Transverse colon (tissue), 4 donors: Measurements from ENCODE around the gene ZNF641. TPM values are rescaled to one million over a fixed set of nuclear protein-coding genes. Genes with fewer than 3 reads are reported as not detected.
"Not testable (repeated sequence)": the region's sequence is repeated elsewhere in the genome, so short reads cannot be mapped to it uniquely, and the experiment has no call there.

Experiments used
- DNase-seq: peaks from one replicate; pipeline ENCODE4 v3.0.0-alpha.2; 2019
- H3K27ac ChIP-seq, 4 donors: fragments of 200-600 bp; sonication (generic); 2 replicates each; pipeline ENCODE4 v1.5.1; 2016 to 2018; ENCODE audit warnings: inconsistent platforms in 4 of 4
- H3K27me3 ChIP-seq: fragments of 200-600 bp; sonication (generic); 2 replicates; pipeline ENCODE4 v1.5.1; 2017; ENCODE audit warnings: inconsistent platforms
- H3K36me3 ChIP-seq, 4 donors: fragments of 200-600 bp; sonication (generic); 2 replicates each; pipeline ENCODE4 v1.5.1; 2017 to 2019; ENCODE audit warnings: inconsistent platforms in 4 of 4
- H3K4me1 ChIP-seq, 4 donors: fragments of 200-600 bp; sonication (generic); 2 replicates each; pipeline ENCODE4 v1.5.1; 2017 to 2020; ENCODE audit warnings: inconsistent platforms in 4 of 4
- H3K4me3 ChIP-seq, 4 donors: fragments of 200-600 bp; sonication (generic); 1 replicate in 1 of 4; 2 replicates in 3 of 4; pipeline versions ENCODE4 v1.5.1 to v1.6.1; 2017 to 2019; ENCODE audit warnings: inconsistent platforms in 4 of 4
- H3K9me3 ChIP-seq, 2 donors: fragments of 200-600 bp; sonication (generic); 2 replicates each; pipeline ENCODE4 v1.5.1; 2017 to 2019; ENCODE audit warnings: inconsistent platforms in 2 of 2
- CTCF ChIP-seq, 5 experiments: fragments of 200-600 bp in 3 of 5; fragments of 450-650 bp in 2 of 5; sonication (generic) in 3 of 5; IDR thresholded peaks; 1 replicate in 2 of 5; 2 replicates in 3 of 5; pipeline ENCODE4 v1.5.1; 2016 to 2017; ENCODE audit warnings: antibody characterized with exemption in 5 of 5, inconsistent platforms in 3 of 5, mild to moderate bottlenecking in 2 of 5, moderate library complexity in 1 of 5
- EP300 ChIP-seq: sonication (generic); formaldehyde crosslinking; IDR thresholded peaks from one replicate; pipeline ENCODE4 v1.6.1; 2017; ENCODE audit warnings: antibody characterized with exemption, low read depth
- POLR2A ChIP-seq: fragments of 450-650 bp; IDR thresholded peaks from one replicate; pipeline ENCODE4 v1.6.1; 2016; ENCODE audit warnings: antibody characterized with exemption, mild to moderate bottlenecking, moderate library complexity
- POLR2AphosphoS5 ChIP-seq, 3 donors: sonication (generic); formaldehyde crosslinking; IDR thresholded peaks; one replicate each; pipeline ENCODE4 v1.6.1; 2016; ENCODE audit warnings: antibody characterized with exemption in 3 of 3
- WGBS, 2 donors: methylation state at CpG; one replicate each; pipeline ENCODE4 v1.1.5; 2018; ENCODE audit warnings: low coverage in 1 of 2; 5-methylcytosine and 5-hydroxymethylcytosine counted together
- in situ Hi-C, 4 donors: fragments of 200-750 bp; cut with MboI; loops; one replicate each; pipeline versions ENCODE4 v1.15.0 to v1.15.1; 2017; ENCODE audit warnings: low sequenced_read_pairs in 3 of 4, low pct_ligation_motif_present in 1 of 4, low pct_unique_long_range_greater_than_20kb in 1 of 4
- intact Hi-C: fragments of 100-400 bp; cut with DNase I; formaldehyde crosslinking; loops from one replicate; pipeline ENCODE4 v1.15.1; 2023; ENCODE audit warnings: low total_unique reads
- total RNA-seq, 4 donors: library from RNA; depleted of rRNA; stranded (reverse); fragments of >200 nt; gene quantifications; one replicate each; pipeline ENCODE4 v1.1.0, GENCODE V29; 2016

ZNF641 gene
- total RNA-seq, 4 donors from 2014 or later: 11.5 to 27.7 (median 15.2) TPM

GRCh38 chr12:48334808-48335207 is 15.9 kb downstream of the ZNF641 start:
- intact Hi-C loops: no loop called here
- no peak for TF ChIP-seq CTCF (IDR thresholded peaks at IDR 0.05)
- TF ChIP-seq POLR2A: no peak
- TF ChIP-seq EP300: no peak
- TF ChIP-seq POLR2AphosphoS5 (IDR thresholded peaks at IDR 0.05): no peak
- no peaks in the 10 kb centered on the region for H3K27me3 ChIP-seq
- WGBS, 2 donors: 43% methylated on average over 5 of the region's 5 CpGs; no CpG with 5 or more reads in 1 of the 2 donors
- in situ Hi-C loops: no loop called here
- no peaks in the 10 kb centered on the region for H3K36me3 ChIP-seq
- H3K27ac ChIP-seq: no peak overlapping the region
- H3K9me3 ChIP-seq: no peaks in the 10 kb centered on the region
- DNase-seq: no peak
- no peak overlapping the region for H3K4me3 ChIP-seq
- H3K4me1 ChIP-seq: no peaks in the 10 kb centered on the region

GRCh38 chr12:48333680-48334079 is 17.0 kb downstream of the ZNF641 start:
- H3K4me1 ChIP-seq, H3K27ac ChIP-seq, H3K27me3 ChIP-seq, H3K4me3 ChIP-seq, H3K36me3 ChIP-seq, in situ Hi-C loops, DNase-seq, intact Hi-C loops, H3K9me3 ChIP-seq: not testable (repeated sequence)
- 97% methylated on average over 6 of the region's 26 CpGs; no CpG with 5 or more reads in 1 of the 2 donors for WGBS, 2 donors

GRCh38 chr12:48331399-48331798 is 19.3 kb downstream of the ZNF641 start:
- in situ Hi-C loops: no loop called here
- 73 to 100% methylated on average over 2 of the region's 2 CpGs for WGBS, 2 donors

GRCh38 chr12:48329199-48329939 is 21.4 kb downstream of the ZNF641 start:
- TF ChIP-seq CTCF (IDR thresholded peaks at IDR 0.05) (no peak), POLR2AphosphoS5 (IDR thresholded peaks at IDR 0.05) (no peak), POLR2A (no peak), EP300 (no peak)
- no peaks in the 10 kb centered on the region for H3K9me3 ChIP-seq
- no peaks in the 10 kb centered on the region for H3K36me3 ChIP-seq
- intact Hi-C loops: no loop called here
- no peak overlapping the region for H3K4me3 ChIP-seq
- H3K27ac ChIP-seq: no peak overlapping the region
- 94% methylated on average over 54 of the region's 55 CpGs; no CpG with 5 or more reads in 1 of the 2 donors for WGBS, 2 donors
- H3K27me3 ChIP-seq: no peaks in the 10 kb centered on the region
- H3K4me1 ChIP-seq: no peaks in the 10 kb centered on the region
- in situ Hi-C loops: no loop called here
- no peak for DNase-seq

More at GRCh38 chr12:48331399-48331798, 19.3 kb downstream of the ZNF641 start:
- intact Hi-C loops: no loop called here
- Histone ChIP-seq H3K27me3 (no peaks in the 10 kb centered on the region), H3K9me3 (no peaks in the 10 kb centered on the region), H3K4me1 (no peaks in the 10 kb centered on the region), H3K27ac (no peak overlapping the region), H3K4me3 (no peak overlapping the region), H3K36me3 (no peaks in the 10 kb centered on the region)
- TF ChIP-seq EP300 (no peak), CTCF (IDR thresholded peaks at IDR 0.05) (no peak), POLR2AphosphoS5 (IDR thresholded peaks at IDR 0.05) (no peak), POLR2A (no peak)
- no peak for DNase-seq
